ENCODE data around the gene PRDM16. TPM values are rescaled to one million over a fixed set of nuclear protein-coding genes. Genes with fewer than 3 reads are reported as not detected.

The PRDM16 gene
- total RNA-seq, 1 donor from 2014 or later = 0.13 TPM

DNA sequence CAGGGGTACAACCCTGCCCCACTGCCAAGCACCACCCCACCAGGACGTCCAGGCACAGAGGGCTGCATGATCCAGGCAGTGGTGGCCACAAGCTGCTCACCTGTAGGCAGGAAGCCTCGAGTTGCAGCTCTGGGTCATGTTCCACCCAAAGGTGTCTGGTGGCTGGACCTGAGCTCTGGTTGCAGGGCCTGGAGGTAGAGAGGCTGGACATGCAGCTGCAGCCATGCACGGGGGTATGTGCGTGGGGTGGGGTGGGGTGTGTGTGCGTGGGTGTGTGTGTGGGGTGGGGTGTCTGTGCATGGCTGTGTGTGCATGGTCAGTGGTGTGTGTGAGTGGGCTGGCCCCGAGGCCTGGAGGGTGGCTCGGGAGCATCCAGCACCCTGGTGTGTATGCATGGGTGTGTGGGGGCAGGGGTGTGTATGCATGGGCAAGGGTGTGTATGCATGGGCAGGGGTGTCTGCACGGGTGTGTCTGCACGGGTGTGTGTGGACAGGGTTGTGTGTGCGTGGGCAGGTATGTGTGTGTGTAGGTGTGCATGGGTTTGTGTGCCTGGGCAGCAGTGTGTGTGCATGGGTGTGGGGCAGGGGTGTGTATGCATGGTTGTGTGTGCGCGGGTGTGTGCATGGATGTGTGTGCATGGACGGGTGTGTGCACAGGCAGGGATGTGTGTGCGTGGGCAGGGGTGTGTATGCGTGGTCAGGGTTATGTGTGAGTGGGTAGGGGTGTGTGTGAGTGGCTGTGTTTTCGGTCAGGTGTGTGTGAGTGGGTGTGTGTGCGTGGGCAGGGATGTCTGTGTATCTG is 401.0 kb downstream of the PRDM16 start:
- DNase-seq (ENCODE audit: low read depth, low spot score) = no peak

- DNase-seq (ENCODE audit: low read depth, low spot score) = no peak
Observed at GRCh38 chr1:3470650-3471355, 401.8 kb downstream of the PRDM16 start.

- DNase-seq (ENCODE audit: low read depth, low spot score) = no peak
Observed at GRCh38 chr1:3471356-3472087, 402.5 kb downstream of the PRDM16 start.

GRCh38 chr1:3472088-3472850 is 403.3 kb downstream of the PRDM16 start:
- DNase-seq (ENCODE audit: low read depth, low spot score) = no peak

DNA sequence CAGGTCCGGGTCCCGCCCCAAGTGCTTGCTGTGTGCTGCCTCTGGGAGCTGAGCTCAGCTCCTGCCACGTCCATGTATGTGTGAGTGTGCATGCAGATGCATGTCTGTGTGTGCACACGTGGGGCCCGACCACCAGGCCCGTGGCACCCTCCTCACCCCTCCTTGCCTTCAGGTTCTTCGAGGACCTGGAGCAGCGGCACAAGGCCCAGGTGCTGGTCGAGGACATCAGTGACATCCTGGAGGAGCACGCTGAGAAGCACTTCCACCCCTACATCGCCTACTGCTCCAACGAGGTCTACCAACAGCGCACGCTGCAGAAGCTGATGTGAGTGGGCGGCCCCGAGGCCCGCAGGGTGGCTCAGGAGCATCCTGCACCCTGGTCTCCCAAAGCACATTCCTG is 403.9 kb downstream of the PRDM16 start:
- no peak for DNase-seq (ENCODE audit: low read depth, low spot score)

DNA sequence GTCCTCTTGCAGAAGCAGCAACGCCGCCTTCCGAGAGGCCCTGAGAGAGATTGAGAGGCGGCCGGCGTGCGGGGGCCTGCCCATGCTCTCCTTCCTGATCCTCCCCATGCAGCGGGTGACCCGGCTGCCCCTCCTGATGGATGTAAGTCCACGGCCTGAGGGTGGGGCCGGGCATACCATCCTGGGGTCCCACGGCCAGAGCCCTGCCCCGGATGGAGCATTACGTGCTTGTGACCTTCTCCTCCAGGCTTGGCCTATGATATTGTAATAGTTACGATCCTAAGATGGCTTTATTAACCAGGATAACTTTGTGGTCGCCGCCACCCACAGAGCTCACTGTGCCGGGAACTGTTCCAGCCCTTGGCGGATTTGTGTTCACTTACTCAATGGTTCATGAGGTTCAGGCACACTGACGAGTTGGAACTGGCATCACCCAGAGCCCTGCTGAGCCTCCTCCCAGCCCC is 404.4 kb downstream of the PRDM16 start:
- DNase-seq (ENCODE audit: low read depth, low spot score) = no peak

DNA sequence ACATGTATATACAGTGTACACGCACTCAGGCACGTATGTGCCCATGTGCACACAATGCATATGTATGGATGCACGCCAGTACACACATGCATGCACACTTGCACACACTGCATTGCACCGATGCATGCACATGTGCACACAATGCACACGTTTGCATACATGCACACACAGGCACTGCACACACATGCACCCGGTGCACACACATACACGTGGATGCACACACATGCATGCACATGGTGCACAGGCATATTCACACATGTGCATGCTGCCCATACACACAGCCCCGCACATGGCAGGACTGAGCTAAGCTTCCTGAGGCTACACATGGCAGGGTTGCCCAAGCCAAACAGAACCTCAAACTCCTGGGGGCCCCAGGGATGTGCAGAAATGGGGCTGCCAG is 405.0 kb downstream of the PRDM16 start:
- no peak for DNase-seq (ENCODE audit: low read depth, low spot score)

DNA sequence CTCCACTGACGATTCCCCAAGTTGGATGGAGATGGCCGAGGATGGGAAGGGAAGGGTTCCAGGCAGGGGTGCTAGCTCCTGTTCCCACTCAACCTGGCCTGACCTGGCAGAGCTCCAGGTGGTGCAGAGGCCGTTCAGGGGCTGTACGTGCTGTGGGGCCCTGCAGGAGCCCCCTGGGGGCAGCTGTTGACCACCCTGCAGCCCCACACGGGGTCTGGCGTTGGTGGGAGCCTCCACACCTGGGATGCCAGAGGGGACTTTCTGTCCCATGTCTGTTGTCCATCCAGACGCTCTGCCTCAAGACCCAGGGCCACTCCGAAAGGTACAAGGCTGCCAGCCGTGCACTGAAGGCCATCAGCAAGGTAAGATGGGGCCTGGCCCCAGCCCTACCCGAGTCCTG is 405.4 kb downstream of the PRDM16 start:
- DNase-seq (ENCODE audit: low read depth, low spot score) = no peak

- DNase-seq (ENCODE audit: low read depth, low spot score) = no peak
Observed at GRCh38 chr1:3475839-3476573, 407.0 kb downstream of the PRDM16 start.

DNA sequence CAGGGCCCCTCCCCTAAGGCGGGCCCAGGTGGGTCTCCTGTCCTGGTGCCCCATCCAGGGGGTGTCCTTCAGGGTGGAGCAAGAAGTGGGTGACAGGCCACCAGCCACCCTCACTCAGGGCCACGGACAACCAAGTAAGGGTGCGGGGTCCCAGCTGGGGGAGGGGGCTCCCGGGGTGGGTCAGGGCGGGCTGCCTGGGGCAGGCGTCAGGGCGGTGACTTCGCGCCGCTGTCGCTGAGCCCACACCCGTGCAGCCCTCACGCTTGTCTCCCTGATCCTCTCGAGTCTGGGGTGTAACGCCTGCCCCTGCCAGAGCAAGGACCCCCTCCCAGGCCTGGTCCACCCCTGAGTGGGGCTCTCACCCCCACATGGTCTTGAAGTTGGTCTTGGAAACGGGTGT is 407.7 kb downstream of the PRDM16 start:
- DNase-seq (ENCODE audit: low read depth, low spot score) = no peak

- no peak for DNase-seq (ENCODE audit: low read depth, low spot score)
Observed at GRCh38 chr1:3477241-3477995, 408.4 kb downstream of the PRDM16 start.

DNA sequence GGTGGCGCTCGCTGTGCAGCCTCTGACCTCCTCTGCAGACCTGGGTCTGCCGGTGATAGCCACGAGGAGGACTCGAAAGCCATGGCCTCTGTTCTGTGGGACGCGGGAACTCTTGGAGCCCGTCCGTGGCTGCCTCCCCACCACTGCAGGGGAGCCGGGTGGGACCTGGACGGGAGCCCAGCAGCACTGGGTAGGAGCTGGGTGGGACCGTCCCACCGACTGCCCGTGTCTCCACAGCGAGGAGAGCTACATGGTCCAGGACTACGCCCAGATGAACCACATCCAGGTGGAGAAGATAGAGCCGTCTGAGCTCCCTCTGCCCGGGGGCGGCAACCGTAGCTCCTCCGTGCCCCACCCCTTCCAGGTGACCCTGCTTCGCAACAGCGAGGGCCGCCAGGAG is 409.2 kb downstream of the PRDM16 start:
- no peak for DNase-seq (ENCODE audit: low read depth, low spot score)

DNA sequence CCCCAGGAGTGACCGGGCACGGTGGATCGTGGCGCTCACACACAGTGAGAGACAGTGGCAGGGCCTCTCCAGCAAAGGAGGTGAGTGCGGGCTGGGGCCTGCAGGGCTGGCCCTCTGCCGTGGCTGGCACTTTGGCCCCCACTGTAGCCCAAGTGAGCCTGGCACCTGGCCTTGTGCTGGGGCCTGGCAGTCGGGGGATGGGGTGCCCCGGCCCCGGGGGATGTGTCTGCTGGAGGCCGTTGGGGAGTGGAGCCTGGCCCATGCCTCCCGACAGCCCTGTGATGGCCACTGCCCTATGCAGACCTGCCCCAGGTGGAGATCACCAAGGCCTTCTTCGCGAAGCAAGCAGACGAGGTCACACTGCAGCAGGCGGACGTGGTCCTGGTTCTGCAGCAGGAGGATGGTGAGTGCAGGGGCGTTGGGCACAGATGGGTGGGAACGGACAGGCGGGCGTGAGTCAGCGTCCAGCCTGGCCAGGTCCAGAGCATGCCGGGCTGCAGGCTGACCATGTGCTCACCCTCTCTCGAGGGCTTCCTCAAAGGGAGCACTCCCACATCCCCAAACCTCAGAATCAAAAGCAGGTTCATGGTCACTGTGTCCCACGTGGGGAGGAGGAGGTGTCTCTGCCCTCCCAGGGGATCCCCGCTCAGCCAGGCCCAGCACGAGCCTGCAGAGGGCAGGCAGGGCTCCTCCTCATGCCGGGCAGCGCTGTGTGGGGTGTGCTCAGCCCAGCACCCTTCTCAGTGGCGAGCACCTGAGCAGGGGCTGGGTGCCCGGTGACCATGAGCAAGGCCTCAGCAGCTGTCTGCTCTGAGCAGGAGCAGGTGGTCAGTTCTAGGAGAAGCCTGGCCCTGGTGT is 410.7 kb downstream of the PRDM16 start:
- no peak for DNase-seq (ENCODE audit: low read depth, low spot score)

DNA sequence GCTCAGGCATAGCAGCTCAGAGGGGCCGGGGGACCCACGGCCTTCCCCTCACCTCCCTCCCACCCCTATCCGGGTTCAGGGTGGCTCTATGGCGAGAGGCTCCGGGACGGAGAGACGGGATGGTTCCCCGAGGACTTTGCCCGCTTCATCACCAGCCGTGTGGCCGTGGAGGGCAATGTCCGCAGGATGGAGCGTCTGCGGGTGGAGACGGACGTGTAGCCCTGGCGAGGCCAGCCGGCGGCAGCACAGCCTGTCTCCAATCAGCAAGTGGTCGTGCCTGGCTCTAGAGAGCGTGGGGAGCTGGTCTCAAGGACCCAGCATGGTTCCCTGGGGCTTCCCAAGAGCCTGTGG is 411.3 kb downstream of the PRDM16 start:
- no peak for DNase-seq (ENCODE audit: low read depth, low spot score)

- DNase-seq (ENCODE audit: low read depth, low spot score) = no peak
Observed at GRCh38 chr1:3481046-3481445, 412.0 kb downstream of the PRDM16 start.

DNA sequence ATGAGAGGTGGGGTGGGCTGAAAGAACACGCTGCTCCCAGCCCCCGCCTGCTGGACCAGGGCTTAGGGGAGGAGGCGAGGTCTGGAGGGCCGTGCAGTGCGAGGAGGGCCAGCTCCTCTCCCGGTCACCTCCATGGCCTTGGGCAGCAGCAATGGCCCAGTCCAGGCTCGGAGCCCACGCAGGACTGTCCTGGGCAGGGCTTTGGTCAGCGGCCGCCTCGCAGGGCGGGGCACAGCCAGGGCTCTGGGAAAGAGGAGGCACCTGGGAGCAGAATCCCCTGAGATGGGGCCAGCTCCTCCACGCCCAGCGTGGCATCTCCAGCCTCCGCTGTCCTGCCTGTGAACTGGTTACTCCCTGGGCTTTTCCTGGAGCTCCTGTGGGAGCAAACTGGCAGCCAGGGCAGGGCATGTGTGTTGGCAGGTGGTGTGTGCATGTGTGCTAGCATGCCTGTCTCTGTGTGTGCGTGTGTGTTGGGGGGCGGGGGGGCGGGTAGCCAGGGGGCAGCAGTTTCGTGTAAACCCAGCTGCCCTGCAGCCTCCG is 412.9 kb downstream of the PRDM16 start:
- DNase-seq (ENCODE audit: low read depth, low spot score) = no peak

GRCh38 chr1:3482378-3482849 is 413.4 kb downstream of the PRDM16 start:
- no peak for DNase-seq (ENCODE audit: low read depth, low spot score)

DNA sequence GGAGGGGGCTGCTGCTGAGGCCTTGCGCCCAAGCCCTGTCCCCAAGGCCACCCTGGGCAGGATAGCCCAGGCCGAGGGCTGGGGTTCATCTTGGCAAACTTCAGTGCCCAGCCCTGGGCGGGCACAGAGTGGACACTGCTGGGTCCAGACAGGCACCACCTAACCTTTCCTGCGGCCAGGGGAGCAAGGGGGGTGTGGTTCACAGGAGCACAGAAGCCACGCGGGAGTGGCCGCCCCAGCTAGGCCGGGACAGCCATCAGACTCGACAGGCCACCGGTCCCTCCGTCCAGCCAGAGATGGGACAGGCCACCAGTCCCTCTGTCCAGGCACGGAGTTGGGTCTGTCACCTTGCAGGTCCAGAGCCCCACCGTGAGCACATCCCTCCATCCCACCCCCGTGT is 414.4 kb downstream of the PRDM16 start:
- no peak for DNase-seq (ENCODE audit: low read depth, low spot score)
